LNCaP clone FGC (cell line): ENCODE measurements around the gene NKX2-2.

Experiments used
- DNase-seq: peaks from one replicate; pipeline ENCODE4 v3.0.0-alpha.2; 2011; ENCODE audit warnings: low read depth
- H3K4me3 ChIP-seq: 2 replicates; pipeline ENCODE4 v1.5.1; 2011; ENCODE audit warnings: mild to moderate bottlenecking, low read depth, low read length, control low read depth
- CTCF ChIP-seq: IDR thresholded peaks from 2 replicates; pipeline ENCODE4 v1.5.1; 2012; ENCODE audit warnings: mild to moderate bottlenecking; ENCODE audit not compliant: control insufficient read depth, insufficient read depth; ENCODE audit errors: extremely low read depth

Gene NKX2-2

DNA sequence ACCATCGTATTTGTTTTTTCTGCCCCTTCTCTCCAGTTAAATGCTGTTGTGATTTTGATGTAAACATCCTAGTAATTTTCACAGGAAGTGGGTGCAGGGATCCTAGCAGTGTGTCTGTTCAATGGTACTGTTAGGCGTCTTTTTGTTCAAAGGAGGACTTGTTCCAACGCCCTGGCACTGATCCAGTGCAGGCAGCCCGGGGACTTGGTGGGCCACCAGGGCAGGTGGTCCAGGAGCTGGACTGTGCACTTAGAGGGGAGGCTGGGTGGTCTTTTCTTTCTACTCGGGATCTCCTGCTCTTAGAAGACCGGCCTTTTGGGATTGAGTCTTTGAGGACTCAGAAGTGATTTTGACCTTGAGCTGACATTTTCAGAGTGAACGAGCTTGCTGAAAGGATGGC, 41.1 kb upstream of the NKX2-2 start:
- DNase-seq = no peak
- TF ChIP-seq CTCF = no peak
- H3K4me3 ChIP-seq = no peak overlapping the region

GRCh38 chr20:21554376-21554890, 40.6 kb upstream of the NKX2-2 start:
- H3K4me3 ChIP-seq = no peak overlapping the region
- no peak for DNase-seq
- no peak for TF ChIP-seq CTCF

GRCh38 chr20:21550587-21550986, 36.7 kb upstream of the NKX2-2 start:
- no peak overlapping the region for H3K4me3 ChIP-seq
- DNase-seq = no peak
- TF ChIP-seq CTCF = no peak

DNA sequence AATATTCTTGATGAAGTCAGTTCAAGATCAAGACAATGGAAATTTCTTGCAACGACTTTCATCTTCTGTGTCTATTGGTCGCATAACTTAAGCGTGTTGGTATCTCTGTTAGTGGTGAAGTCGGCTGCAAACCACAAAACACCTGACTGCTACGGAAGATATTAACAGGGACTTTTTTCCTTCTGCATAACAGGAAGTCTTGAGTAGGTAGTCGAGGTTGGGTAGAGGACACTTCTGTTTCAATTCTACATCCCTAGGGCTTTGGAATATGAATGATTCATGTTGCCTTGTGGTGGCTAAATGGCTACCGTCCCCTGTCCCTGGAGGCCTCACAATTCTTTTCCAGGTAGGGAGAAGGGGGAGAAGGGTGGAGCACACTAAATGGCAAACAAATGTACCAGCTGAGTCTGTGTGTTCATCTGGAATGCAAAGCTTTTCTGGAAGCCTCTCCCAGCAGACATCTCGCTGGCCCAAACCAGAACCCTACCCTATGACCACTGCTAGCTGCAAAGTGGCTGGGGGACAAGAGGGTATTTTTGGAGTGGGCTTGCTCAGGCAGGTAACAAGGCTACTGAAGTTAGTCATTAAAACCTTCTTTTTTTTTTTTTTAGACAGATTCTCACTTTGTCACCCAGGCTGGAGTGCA, 34.6 kb upstream of the NKX2-2 start:
- no peak for DNase-seq
- TF ChIP-seq CTCF = no peak
- H3K4me3 ChIP-seq = no peak overlapping the region

DNA sequence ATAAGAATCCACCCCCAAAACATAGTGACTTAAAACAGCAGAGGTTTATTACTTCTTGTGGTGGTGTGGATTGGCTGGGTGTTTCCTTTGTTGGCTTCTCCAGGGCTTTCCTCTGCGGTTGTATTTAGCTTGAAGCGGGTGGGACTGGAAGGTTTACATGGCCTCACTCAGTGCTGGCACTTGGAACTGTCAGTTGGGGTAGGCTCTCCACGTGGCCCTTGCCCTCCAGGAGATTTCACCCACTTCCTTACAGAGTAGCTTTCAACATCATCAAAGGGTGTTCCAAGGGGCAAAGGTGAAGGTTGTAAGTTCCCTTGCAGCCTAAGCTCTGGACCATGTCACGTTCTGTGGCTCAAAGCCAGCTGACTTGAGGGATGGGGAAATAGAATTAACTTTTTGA, 32.5 kb upstream of the NKX2-2 start:
- H3K4me3 ChIP-seq = no peak overlapping the region
- DNase-seq = no peak
- TF ChIP-seq CTCF = no peak

- no peak for DNase-seq
- no peak for TF ChIP-seq CTCF
- no peak overlapping the region for H3K4me3 ChIP-seq
These were observed 25.6 kb upstream of the NKX2-2 start for GRCh38 chr20:21539512-21539911.

DNA sequence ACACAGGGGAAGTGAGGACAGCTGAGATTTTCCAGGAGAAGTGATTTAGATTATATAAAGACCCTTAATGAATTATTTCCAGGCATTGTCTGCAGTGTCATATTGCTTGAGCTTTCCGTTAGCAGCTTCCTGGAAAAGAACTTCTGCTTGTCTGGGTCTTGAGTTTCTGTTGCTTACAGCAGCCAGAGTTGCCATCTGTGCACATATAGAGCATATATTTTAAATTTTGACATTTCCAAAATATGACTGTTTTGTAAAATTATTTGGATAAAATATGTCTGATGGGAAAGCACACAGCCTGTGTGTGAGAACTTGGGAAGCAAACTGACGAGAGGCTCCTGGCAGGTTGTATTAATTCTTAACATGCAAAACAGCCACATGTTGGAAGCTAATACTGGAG, 21.0 kb upstream of the NKX2-2 start:
- TF ChIP-seq CTCF = no peak
- no peak for DNase-seq
- no peak overlapping the region for H3K4me3 ChIP-seq
